Right atrium auricular region (tissue), 2 donors: ENCODE data around the gene TBX10. TPM values are rescaled to one million over a fixed set of nuclear protein-coding genes. Genes with fewer than 3 reads are reported as not detected.
"Not testable (repeated sequence)": the region's sequence is repeated elsewhere in the genome, so short reads cannot be mapped to it uniquely, and the experiment has no call there.

Experiments
- DNase-seq: peaks from one replicate; pipeline ENCODE4 v3.0.0-alpha.2; 2019; ENCODE audit warnings: low spot score
- H3K27ac ChIP-seq, 2 donors: fragments of 200-600 bp; sonication (generic); 1 replicate in 1 of 2; 2 replicates in 1 of 2; pipeline ENCODE4 v1.5.1; 2016 to 2019
- H3K27me3 ChIP-seq, 2 donors: fragments of 200-600 bp; sonication (generic); one replicate each; pipeline versions ENCODE4 v1.5.1 to v1.6.0; 2017 to 2019
- H3K36me3 ChIP-seq: fragments of 200-600 bp; sonication (generic); one replicate; pipeline ENCODE4 v1.5.1; 2016
- H3K4me1 ChIP-seq, 2 donors: fragments of 200-600 bp; sonication (generic); one replicate each; pipeline versions ENCODE4 v1.5.1 to v1.6.0; 2017 to 2019
- H3K4me3 ChIP-seq, 2 donors: fragments of 200-600 bp; sonication (generic); 1 replicate in 1 of 2; 2 replicates in 1 of 2; pipeline ENCODE4 v1.5.1; 2017 to 2019; ENCODE audit warnings: mild to moderate bottlenecking in 1 of 2, moderate library complexity in 1 of 2
- H3K9me3 ChIP-seq, 2 donors: fragments of 200-600 bp; sonication (generic); one replicate each; pipeline ENCODE4 v1.5.1; 2019
- CTCF ChIP-seq, 2 donors: fragments of 200-600 bp; sonication (generic); IDR thresholded peaks; one replicate each; pipeline ENCODE4 v1.5.1; 2019; ENCODE audit warnings: antibody characterized with exemption in 2 of 2
- total RNA-seq, 2 donors: library from RNA; depleted of rRNA; stranded (reverse); fragments of >200 nt; gene quantifications; one replicate each; pipeline ENCODE4 v1.1.0, GENCODE V29; 2016

Gene TBX10
- total RNA-seq, 2 donors from 2014 or later = not detected

GRCh38 chr11:67600324-67601029, 39.1 kb downstream of the TBX10 start:
- Histone ChIP-seq H3K4me3 (no peak overlapping the region), H3K27me3 (no peaks in the 10 kb centered on the region), H3K36me3 (no peaks in the 10 kb centered on the region), H3K4me1 (no peaks in the 10 kb centered on the region), H3K9me3 (peaks cover 0 to 4% of the 10 kb centered on the region in 2 donors), H3K27ac (no peak overlapping the region)
- no peak for TF ChIP-seq CTCF (IDR thresholded peaks at IDR 0.05)
- no peak for DNase-seq

- peaks cover 0 to 4% of the 10 kb centered on the region in 2 donors for H3K9me3 ChIP-seq
- H3K4me3 ChIP-seq = no peak overlapping the region
- no peak for DNase-seq
- no peak overlapping the region for H3K27ac ChIP-seq
- H3K36me3 ChIP-seq = no peaks in the 10 kb centered on the region
- H3K4me1 ChIP-seq = no peaks in the 10 kb centered on the region
- TF ChIP-seq CTCF (IDR thresholded peaks at IDR 0.05) = no peak
- no peaks in the 10 kb centered on the region for H3K27me3 ChIP-seq
These were observed 40.4 kb downstream of the TBX10 start for GRCh38 chr11:67599149-67599548.

GRCh38 chr11:67597963-67598362, 41.6 kb downstream of the TBX10 start:
- not testable (repeated sequence) for H3K36me3 ChIP-seq, H3K9me3 ChIP-seq, H3K4me1 ChIP-seq, H3K27me3 ChIP-seq, H3K27ac ChIP-seq, H3K4me3 ChIP-seq, DNase-seq

- not testable (repeated sequence) for H3K27me3 ChIP-seq, H3K27ac ChIP-seq, DNase-seq, H3K9me3 ChIP-seq, H3K4me3 ChIP-seq, H3K36me3 ChIP-seq, H3K4me1 ChIP-seq
These were observed 42.1 kb downstream of the TBX10 start for GRCh38 chr11:67597458-67597857.

DNA sequence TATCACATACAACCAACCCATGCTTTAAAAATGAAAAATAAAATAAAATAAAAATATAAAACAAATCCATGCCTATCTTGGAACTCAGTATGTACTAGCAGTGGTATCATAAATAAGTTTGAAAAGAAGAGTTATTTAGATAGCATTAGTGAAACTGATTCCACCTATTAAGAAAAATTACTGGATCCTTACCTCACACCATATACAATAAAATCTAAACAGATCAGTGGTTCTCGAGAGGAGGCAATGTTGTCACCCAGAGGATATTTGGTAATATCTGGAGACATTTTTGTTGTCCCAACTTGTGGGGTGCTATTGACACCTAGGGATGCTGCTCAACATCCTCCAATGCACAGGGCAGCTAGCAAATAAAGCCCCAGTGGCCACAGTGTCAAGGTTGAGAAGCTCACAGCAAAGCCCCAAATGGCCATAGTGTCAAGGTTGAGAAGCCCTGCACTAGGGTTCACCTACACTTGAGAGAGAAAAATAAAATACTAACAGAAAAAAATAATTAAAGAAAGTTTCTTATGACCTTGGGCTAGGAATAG, 42.7 kb downstream of the TBX10 start:
- Histone ChIP-seq H3K36me3 (no peaks in the 10 kb centered on the region), H3K9me3 (peaks cover 0 to 4% of the 10 kb centered on the region in 2 donors), H3K27me3 (no peaks in the 10 kb centered on the region), H3K4me1 (no peaks in the 10 kb centered on the region), H3K27ac (no peak overlapping the region), H3K4me3 (no peak overlapping the region)
- no peak for TF ChIP-seq CTCF (IDR thresholded peaks at IDR 0.05)
- no peak for DNase-seq

DNA sequence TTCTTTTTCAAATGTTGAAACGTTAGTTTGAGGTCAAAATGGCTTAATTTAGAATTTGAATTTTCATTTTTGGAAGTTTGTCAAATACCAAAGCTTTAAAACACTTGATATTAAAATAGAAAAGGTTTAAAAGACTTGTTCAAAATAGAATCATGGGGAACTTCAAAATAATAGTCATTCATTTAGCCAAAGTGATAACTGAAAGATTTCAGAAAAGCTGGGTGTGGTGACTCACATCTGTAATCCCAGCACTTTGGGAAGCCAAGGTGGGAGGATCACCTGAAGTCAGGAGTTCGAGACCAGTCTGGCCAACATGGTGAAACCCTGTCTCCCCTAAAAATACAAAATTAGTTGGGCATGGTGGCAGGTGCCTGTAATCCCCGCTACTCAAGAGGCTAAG, 45.1 kb downstream of the TBX10 start:
- no peak for TF ChIP-seq CTCF (IDR thresholded peaks at IDR 0.05)
- peaks cover 0 to 4% of the 10 kb centered on the region in 2 donors for H3K9me3 ChIP-seq
- DNase-seq = no peak
- no peak overlapping the region for H3K4me3 ChIP-seq
- no peaks in the 10 kb centered on the region for H3K27me3 ChIP-seq
- no peaks in the 10 kb centered on the region for H3K36me3 ChIP-seq
- H3K27ac ChIP-seq = no peak overlapping the region
- H3K4me1 ChIP-seq = no peaks in the 10 kb centered on the region

DNA sequence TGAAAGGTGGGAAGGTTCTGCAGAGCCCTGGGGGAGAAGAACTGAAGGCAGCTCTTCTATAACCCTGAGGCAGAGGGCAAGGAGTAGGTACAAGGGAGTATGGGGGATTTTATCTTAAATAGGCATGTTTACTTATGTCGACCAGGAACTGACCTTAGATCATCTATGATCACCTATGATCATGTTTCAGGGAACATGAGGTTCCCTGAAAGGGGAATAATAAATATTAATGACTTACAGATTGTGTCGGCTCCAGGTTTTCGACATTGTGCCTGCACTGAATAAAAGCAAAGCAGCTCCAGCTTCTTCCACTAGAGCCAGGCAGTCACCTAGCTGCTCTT, 46.0 kb downstream of the TBX10 start:
- peaks cover 0 to 4% of the 10 kb centered on the region in 2 donors for H3K9me3 ChIP-seq
- no peaks in the 10 kb centered on the region for H3K4me1 ChIP-seq
- H3K4me3 ChIP-seq = no peak overlapping the region
- H3K27ac ChIP-seq = no peak overlapping the region
- H3K27me3 ChIP-seq = no peaks in the 10 kb centered on the region
- no peak for DNase-seq
- H3K36me3 ChIP-seq = peaks cover 7% of the 10 kb centered on the region
- no peak for TF ChIP-seq CTCF (IDR thresholded peaks at IDR 0.05)
